GM21515 (cell line): Measurements from ENCODE around the gene F2R.
"Not testable (repeated sequence)": the region's sequence is repeated elsewhere in the genome, so short reads cannot be mapped to it uniquely, and the experiment has no call there.

Experiments used
- ATAC-seq: cut with Tn5 transposase; IDR thresholded peaks from one replicate; pipeline ENCODE4 v1.9.1; 2021; ENCODE audit not compliant: unreplicated experiment

F2R gene

GRCh38 chr5:76715736-76716455, at the start of gene F2R:
Gene F2R, plus strand, starts transcription at chr5:76716126. Its CDS starts 182 bp downstream, at chr5:76716308.
- peak; percentile 65 for ATAC-seq

GRCh38 chr5:76667495-76667894, 48.4 kb upstream of the F2R start:
- no peak for ATAC-seq

- ATAC-seq: no peak
Observed at GRCh38 chr5:76669245-76669644, 46.7 kb upstream of the F2R start.

- ATAC-seq: no peak
Observed at GRCh38 chr5:76670508-76670907, 45.4 kb upstream of the F2R start.

GRCh38 chr5:76672242-76672641, 43.7 kb upstream of the F2R start:
- ATAC-seq: no peak

GRCh38 chr5:76673125-76673524, 42.8 kb upstream of the F2R start:
- ATAC-seq: no peak

GRCh38 chr5:76674330-76675066, 41.4 kb upstream of the F2R start:
- no peak for ATAC-seq

- no peak for ATAC-seq
Observed at GRCh38 chr5:76675364-76675763, 40.6 kb upstream of the F2R start.

GRCh38 chr5:76677849-76678472, 38.0 kb upstream of the F2R start:
- no peak for ATAC-seq

- ATAC-seq: no peak
Observed at GRCh38 chr5:76679231-76679630, 36.7 kb upstream of the F2R start.

GRCh38 chr5:76680826-76681225, 35.1 kb upstream of the F2R start:
- ATAC-seq: not testable (repeated sequence)

- no peak for ATAC-seq
Observed at GRCh38 chr5:76681287-76681686, 34.6 kb upstream of the F2R start.

- ATAC-seq: no peak
Observed at GRCh38 chr5:76682387-76682786, 33.5 kb upstream of the F2R start.

GRCh38 chr5:76683816-76684731, 31.9 kb upstream of the F2R start:
- ATAC-seq: no peak

- no peak for ATAC-seq
Observed at GRCh38 chr5:76684756-76685519, 31.0 kb upstream of the F2R start.

- no peak for ATAC-seq
Observed at GRCh38 chr5:76685704-76686103, 30.2 kb upstream of the F2R start.

GRCh38 chr5:76688212-76688611, 27.7 kb upstream of the F2R start:
- ATAC-seq: no peak

GRCh38 chr5:76688836-76689235, 27.1 kb upstream of the F2R start:
- no peak for ATAC-seq

GRCh38 chr5:76689321-76690036, 26.4 kb upstream of the F2R start:
- ATAC-seq: no peak
